SJCRH30 (cell line): Measurements from ENCODE around the gene NDOR1. TPM values are rescaled to one million over a fixed set of nuclear protein-coding genes. Genes with fewer than 3 reads are reported as not detected.

Experiments
- DNase-seq, 2 experiments: peaks; one replicate each; pipeline ENCODE4 v3.0.0-alpha.2; 2015 to 2020
- H3K27ac ChIP-seq: fragments of 250-450 bp; sonication (Bioruptor Pico); 2 replicates; pipeline ENCODE4 v1.5.1; 2020; ENCODE audit warnings: mild to moderate bottlenecking, moderate library complexity
- H3K27me3 ChIP-seq: fragments of 250-450 bp; sonication (Bioruptor Pico); 2 replicates; pipeline ENCODE4 v1.5.1; 2020; ENCODE audit warnings: mild to moderate bottlenecking, moderate library complexity
- H3K36me3 ChIP-seq: fragments of 250-450 bp; sonication (Bioruptor Pico); 2 replicates; pipeline ENCODE4 v1.5.1; 2020; ENCODE audit warnings: mild to moderate bottlenecking, moderate library complexity
- H3K4me1 ChIP-seq: fragments of 250-450 bp; sonication (Bioruptor Pico); 2 replicates; pipeline ENCODE4 v1.5.1; 2020; ENCODE audit warnings: mild to moderate bottlenecking, moderate library complexity
- H3K4me3 ChIP-seq: fragments of 250-450 bp; sonication (Bioruptor Pico); 2 replicates; pipeline ENCODE4 v1.5.1; 2020; ENCODE audit warnings: mild to moderate bottlenecking, moderate library complexity
- H3K9me3 ChIP-seq: fragments of 250-450 bp; sonication (Bioruptor Pico); replicated peaks from 2 replicates; pipeline ENCODE4 v1.5.1; 2020; ENCODE audit warnings: mild to moderate bottlenecking, moderate library complexity
- total RNA-seq: library from RNA; depleted of rRNA; stranded (reverse); fragments of >200 nt; shearing (Covaris generic); gene quantifications from 2 replicates; pipeline ENCODE4 v1.2.3, GENCODE V29; 2014; rRNA removed

NDOR1 gene
- total RNA-seq, 1 experiment from 2014 or later, result 17.2 TPM

DNA sequence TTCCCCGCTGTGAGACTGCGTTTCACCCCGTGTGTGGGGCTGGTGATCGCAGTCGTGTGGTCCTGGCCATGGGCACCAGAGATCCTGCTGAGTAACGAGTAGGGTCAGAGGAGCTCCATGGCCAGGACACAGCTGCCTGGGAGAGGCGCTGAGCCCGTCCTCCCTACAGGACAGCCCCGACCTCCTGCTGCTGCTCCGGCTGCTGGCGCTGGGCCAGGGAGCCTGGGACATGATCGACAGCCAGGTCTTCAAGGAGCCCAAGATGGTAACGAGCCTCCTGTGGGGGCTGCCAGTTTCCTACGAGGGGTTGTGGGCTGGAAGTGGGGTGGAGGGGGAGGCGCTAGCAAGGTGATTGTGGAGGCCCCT, 60.6 kb downstream of the NDOR1 start:
- no peaks in the 10 kb centered on the region for H3K9me3 ChIP-seq
- H3K27me3 ChIP-seq, result no peaks in the 10 kb centered on the region
- DNase-seq, result no peak
- no peak overlapping the region for H3K27ac ChIP-seq
- peaks cover 41% of the 10 kb centered on the region for H3K36me3 ChIP-seq
- H3K4me3 ChIP-seq, result no peak overlapping the region
- no peaks in the 10 kb centered on the region for H3K4me1 ChIP-seq

Other genes with a start within 250 kb of the NDOR1 start
- not detected in 2 replicates for gene PTGDS, start 228.2 kb upstream of the NDOR1 start, total RNA-seq
- gene LCNL1, start 222.7 kb upstream of the NDOR1 start, total RNA-seq, result not detected in 2 replicates
- gene PAXX, start 213.3 kb upstream of the NDOR1 start, total RNA-seq, result 25.9 and 27.8 TPM in 2 replicates
- gene CLIC3, start 209.1 kb upstream of the NDOR1 start, total RNA-seq, result 0.28 and 0.55 TPM in 2 replicates
- 4.0 and 4.6 TPM in 2 replicates for gene ABCA2, start 177.5 kb upstream of the NDOR1 start, total RNA-seq
- not detected in 2 replicates for gene FUT7, start 173.6 kb upstream of the NDOR1 start, total RNA-seq
- gene NPDC1, start 159.5 kb upstream of the NDOR1 start, total RNA-seq, result 0.51 and 0.91 TPM in 2 replicates
- 1.9 and 2.0 TPM in 2 replicates for gene ENTPD2, start 151.6 kb upstream of the NDOR1 start, total RNA-seq
- 69.7 and 71.0 TPM in 2 replicates for gene SAPCD2, start 135.1 kb upstream of the NDOR1 start, total RNA-seq
- 12.6 and 13.8 TPM in 2 replicates for gene UAP1L1, start 128.2 kb upstream of the NDOR1 start, total RNA-seq
- 38.4 and 42.6 TPM in 2 replicates for gene MAN1B1, start 118.7 kb upstream of the NDOR1 start, total RNA-seq
- gene DPP7, start 91.0 kb upstream of the NDOR1 start, total RNA-seq, result 12.6 and 13.4 TPM in 2 replicates
- 0.49 and 2.0 TPM in 2 replicates for gene GRIN1, start 66.5 kb upstream of the NDOR1 start, total RNA-seq
- gene LRRC26, start 35.6 kb upstream of the NDOR1 start, total RNA-seq, result 0.24 and 0.53 TPM in 2 replicates
- not detected in 2 replicates for gene TMEM210, start 33.6 kb upstream of the NDOR1 start, total RNA-seq
- gene ANAPC2, start 17.1 kb upstream of the NDOR1 start, total RNA-seq, result 29.7 and 38.7 TPM in 2 replicates
- 73.0 and 88.1 TPM in 2 replicates for gene SSNA1, start 17.0 kb upstream of the NDOR1 start, total RNA-seq
- 14.0 and 14.8 TPM in 2 replicates for gene TPRN, start 5.0 kb upstream of the NDOR1 start, total RNA-seq
- gene TMEM203, start 52 bp upstream of the NDOR1 start, total RNA-seq, result 57.3 and 60.5 TPM in 2 replicates
- 0.23 and 0.43 TPM in 2 replicates for gene RNF208, start 16.5 kb downstream of the NDOR1 start, total RNA-seq
- 1.7 TPM in 2 replicates for gene CYSRT1, start 19.5 kb downstream of the NDOR1 start, total RNA-seq
- not detected in 2 replicates for gene RNF224, start 21.8 kb downstream of the NDOR1 start, total RNA-seq
- 0.06 TPM in 1 of 2 replicates, not detected in the other for gene SLC34A3, start 25.2 kb downstream of the NDOR1 start, total RNA-seq
- 528 and 565 TPM in 2 replicates for gene TUBB4B, start 35.6 kb downstream of the NDOR1 start, total RNA-seq
- not detected in 2 replicates for gene STPG3, start 45.6 kb downstream of the NDOR1 start, total RNA-seq
- 65.5 and 66.8 TPM in 2 replicates for gene NELFB, start 49.6 kb downstream of the NDOR1 start, total RNA-seq
- gene TOR4A, start 72.0 kb downstream of the NDOR1 start, total RNA-seq, result 4.0 and 4.4 TPM in 2 replicates
- 0.89 and 1.0 TPM in 2 replicates for gene NRARP, start 96.6 kb downstream of the NDOR1 start, total RNA-seq
- 1.8 and 1.9 TPM in 2 replicates for gene EXD3, start 217.5 kb downstream of the NDOR1 start, total RNA-seq
- not detected in 2 replicates for gene NOXA1, start 217.7 kb downstream of the NDOR1 start, total RNA-seq
- not detected in 2 replicates for gene ENTPD8, start 235.7 kb downstream of the NDOR1 start, total RNA-seq